GM21717 (cell line): ENCODE data around the gene PRSS12.
"Not testable (repeated sequence)": the region's sequence is repeated elsewhere in the genome, so short reads cannot be mapped to it uniquely, and the experiment has no call there.

ENCODE experiments used
- ATAC-seq: cut with Tn5 transposase; IDR thresholded peaks from one replicate; pipeline ENCODE4 v1.9.1; 2021; ENCODE audit warnings: mild to moderate bottlenecking, moderate library complexity; ENCODE audit not compliant: unreplicated experiment

The PRSS12 gene

DNA sequence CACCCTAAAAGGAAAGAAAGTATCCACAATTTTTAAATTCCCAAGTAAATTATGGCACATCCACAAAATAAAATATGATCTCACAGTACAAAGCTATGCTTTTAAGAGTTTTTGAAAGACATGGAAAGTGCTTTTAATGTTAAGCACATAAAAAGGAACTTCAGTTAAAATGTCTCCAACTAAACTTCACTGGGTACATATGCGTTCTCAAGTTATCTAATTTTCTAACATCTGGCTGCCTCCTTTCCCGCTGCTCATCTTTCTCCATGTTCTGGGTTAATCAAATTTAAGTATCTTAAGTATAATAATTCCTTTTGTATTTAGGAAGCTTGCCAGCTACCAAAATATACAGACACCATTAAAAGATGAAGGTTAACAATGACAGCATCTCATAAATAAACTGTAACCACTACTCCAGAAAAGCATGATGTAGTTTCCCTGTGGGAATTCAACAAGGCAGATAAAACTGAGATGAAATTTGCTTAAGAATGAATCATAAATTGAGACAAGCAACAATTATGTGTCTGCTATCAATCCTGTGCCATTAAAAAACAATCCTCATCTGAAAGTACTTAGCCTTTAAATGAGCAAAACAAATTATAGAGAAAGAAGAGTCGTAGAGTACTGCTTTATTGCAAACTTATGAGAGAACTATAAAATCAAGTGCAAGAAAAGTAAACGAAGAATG, 25.1 kb downstream of the PRSS12 start:
- ATAC-seq, result no peak

DNA sequence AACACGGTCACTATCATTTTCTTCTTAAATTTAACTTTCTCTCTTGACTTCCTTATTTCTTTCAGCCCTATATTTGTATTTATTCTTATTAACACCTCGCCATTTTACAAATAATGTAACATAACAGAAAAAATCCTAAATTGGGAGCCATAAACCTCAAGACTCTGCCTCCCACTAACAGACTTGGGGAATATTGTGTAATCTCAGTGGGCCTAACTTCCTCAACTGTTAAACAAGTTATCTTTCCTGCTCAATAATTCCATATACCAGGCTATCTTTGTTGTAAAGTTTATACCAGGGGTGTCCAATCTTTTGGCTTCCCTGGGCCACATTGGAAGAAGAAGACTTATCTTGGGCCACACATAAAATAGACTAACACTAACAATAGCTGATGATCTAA, 26.2 kb downstream of the PRSS12 start:
- no peak for ATAC-seq

DNA sequence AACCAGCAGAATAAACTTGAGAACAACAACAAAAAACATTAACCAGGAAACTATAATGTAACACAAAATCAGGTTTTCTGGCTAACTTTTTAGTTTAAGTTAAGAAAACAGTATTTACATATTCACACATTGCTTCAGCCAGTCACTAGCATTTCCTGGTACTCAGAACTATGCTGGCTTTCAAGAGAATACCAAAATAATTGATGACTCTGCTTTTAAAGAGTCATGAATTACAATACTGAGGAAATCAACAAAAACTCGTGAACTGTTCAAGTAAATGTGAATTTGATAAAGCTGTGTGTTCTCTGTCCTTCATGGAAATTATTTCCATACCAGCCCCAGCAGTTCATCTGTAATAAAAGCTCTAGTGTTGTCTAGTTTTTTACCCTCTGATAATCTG, 27.4 kb downstream of the PRSS12 start:
- no peak for ATAC-seq

DNA sequence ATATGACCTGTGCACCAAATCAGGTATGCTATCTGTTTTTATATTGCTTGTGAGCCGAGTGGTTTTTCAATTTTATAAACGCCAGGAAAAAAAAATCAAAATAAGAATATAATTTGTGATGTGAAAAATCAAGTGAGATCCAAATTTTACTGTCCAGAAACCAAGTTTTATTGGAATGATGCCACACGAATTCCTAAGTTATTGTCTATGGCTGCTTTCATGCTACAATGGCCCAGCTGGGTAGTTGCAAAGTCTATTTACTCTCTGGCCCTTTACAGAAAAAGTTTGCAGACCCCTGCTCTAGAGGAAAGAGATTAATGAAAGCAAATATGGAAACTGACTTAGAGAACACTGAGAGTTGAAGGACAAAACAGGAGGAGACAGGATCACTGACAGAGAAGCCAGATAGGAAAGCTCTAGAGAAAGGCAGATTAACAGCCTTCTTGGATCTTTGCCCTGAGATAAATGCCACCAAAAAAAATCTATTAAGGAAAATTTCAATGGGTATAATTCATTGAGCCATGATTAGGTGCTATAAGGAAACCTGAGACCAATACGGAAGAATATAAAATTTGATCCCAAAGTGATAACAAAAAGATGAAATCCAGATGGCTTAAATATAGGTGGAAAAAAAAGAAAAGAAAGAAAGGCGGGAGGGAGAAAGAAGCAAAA, 29.8 kb downstream of the PRSS12 start:
- no peak for ATAC-seq

DNA sequence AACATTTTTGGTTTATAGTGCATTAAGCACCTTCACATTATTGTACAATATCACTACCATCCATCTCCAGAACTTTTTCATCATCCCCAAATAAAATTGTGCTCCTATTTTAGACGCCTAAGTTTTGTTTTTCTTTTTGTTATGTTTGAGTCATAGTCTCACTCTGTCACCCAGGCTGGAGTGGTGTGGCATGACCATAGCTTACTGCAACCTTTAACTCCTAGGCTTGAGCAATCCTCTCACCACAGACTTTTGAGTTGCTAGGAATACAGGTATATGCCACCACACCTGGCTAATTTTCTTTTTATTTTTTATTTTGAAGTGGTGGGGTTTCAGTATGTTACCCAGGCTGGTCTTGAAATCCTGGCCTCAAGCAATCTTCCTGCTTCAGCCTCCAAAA, 33.9 kb downstream of the PRSS12 start:
- no peak for ATAC-seq

DNA sequence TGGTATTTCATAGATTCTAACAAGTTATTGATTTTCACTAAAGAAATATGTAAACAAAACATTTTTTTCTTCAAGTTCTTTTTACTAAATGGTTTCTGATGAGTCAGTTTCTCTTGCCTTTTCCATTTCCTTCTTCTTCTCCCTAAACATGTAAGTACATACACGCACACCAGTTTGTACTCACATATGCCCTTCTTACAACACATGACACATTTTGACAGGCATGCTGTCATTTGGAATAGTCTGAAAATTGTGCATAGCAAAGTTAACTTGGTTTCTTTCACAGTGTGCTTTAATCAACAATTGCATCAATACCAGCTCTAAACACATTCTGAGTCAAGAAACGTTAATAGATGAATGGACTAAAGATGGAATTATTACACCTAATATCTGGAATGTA, 35.1 kb downstream of the PRSS12 start:
- no peak for ATAC-seq

DNA sequence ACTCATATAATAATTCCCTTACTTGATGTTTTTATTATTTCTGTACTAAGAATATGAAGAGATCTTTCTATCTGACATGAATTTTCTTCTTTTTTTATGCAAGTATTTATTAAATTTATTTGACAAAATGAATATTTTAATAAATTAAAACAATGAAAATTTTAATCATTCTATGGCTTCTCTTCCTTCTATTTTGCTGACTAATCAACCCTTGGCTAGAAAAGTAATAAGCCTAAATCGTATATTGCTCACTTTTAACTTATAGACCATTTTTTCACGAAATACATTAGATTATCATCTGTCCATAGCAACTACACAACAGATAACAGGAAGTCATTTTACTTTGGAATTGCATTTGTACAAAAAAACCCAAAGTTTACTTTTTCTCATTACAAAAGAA, 38.6 kb downstream of the PRSS12 start:
- no peak for ATAC-seq

DNA sequence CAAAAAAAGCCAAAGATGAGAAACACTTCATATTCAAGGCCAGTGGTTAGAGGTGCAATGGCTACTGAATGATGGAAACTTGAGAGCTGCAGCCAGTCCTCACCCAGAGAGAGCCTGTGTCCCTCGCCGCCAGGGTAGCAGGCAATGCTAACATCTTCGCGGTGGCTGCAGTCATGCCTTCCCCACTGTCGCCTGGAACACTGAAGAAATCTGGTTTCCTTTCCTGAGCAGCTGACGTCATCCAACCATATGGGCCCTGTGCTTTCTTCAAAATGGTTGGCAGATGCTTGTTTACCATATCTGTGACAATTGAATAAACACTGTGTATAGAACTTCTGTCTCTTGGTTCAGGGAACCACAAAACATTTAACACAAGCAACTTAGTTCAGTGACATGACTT, 39.7 kb downstream of the PRSS12 start:
- ATAC-seq, result no peak

DNA sequence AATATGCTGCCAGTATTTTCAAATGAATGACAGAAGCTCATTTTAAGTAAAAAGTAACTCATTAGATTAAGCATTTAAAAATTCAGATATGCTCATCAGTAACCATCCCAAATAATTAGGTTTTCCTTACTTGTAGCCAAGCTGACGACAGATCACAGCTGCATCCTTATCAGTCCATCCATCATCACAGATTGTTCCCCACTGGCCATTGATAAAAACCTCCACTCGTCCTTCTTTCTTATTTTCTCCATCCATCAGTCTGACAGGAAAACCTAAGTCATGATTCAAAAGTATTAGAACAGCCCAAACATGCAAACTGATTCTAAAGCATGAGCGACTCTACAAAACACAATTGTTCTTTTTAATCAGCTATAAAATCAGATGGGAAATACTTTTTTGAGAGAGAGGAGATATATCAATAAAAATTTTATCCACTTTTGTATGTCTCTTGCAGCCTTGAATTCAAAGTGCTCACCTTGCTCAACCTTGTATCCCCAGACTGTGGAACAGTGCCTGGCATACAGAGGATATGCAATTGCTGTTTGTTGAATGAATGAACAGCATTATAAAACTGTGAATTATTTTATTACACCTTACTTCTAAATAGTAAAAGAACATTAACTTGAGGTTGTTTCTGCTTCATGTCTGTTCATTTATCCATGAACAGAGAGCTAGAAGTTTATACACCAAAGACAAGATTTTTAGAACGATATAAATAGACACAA, 44.3 kb downstream of the PRSS12 start:
- no peak for ATAC-seq

DNA sequence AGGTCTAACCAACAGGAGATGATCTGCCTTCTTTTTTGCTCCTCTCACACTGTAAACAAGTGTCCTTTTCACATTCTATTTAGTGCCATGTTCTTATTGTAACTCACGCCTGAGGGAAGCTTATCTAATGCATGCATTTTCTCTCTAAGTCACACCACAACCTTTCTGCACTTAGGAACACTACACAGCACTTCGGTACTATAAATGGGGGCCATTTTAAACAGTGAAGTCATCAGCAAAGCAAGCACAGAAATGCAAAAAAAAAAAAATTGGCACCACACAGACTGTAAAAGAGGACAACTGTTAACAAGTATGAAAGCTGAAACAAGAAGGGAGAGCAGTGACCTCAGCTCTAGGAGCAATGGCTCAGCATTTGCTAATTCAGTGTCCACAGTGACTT, 45.2 kb downstream of the PRSS12 start:
- no peak for ATAC-seq

DNA sequence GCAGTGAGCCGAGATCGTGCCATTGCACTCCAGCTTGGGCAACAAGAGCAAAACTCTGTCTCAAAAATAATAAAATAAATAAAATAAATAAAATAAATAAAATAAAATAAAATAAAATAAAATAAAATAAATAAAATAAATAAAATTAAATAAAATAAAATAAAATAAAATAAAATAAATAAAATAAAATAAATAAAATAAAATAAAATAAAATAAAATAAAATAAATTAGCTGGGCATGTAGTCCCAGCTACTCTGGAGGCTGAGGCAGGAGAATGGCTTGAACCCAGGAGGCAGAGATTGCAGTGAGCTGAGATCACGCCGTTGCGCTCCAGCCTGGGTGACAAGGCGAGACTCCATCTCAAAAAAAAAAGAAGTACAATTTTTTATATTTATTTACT, 53.2 kb downstream of the PRSS12 start:
- not testable (repeated sequence) for ATAC-seq

DNA sequence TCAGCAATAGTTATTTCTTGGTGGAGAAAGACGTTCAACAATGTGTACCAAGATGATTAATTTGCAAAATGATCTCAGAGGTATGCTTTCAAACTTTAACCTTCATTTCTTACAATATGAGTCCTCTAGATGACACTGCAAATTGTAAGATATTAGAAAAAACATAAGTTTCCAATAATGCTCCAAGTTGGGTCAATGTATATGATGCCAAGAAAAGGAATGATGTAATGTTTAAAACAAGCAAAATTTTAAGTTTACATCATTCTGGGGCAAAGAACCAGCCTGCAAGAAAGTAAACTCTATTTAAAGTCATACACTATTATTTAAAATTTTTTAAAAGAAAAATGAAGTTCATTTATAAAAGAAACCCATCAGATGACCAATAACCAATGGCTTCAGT, 56.1 kb downstream of the PRSS12 start:
- ATAC-seq, result no peak

DNA sequence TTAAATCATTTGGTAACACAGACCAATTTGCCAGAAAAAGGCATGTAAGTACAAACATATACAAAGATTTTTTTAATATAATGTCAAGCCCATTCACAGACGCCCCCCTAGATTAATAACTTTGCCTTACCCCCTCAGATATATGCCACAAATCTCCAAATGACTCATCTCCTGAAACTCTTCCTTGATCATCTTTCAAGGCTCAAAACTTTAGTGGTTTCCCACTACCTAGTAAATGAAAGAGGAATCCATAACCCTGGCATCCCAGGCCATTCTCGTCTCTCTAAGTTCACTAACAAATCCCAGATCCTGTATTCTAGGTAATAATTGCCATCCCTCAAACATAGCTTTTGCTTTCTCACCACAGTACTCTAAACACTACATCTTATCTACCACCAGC, 61.9 kb downstream of the PRSS12 start:
- no peak for ATAC-seq

DNA sequence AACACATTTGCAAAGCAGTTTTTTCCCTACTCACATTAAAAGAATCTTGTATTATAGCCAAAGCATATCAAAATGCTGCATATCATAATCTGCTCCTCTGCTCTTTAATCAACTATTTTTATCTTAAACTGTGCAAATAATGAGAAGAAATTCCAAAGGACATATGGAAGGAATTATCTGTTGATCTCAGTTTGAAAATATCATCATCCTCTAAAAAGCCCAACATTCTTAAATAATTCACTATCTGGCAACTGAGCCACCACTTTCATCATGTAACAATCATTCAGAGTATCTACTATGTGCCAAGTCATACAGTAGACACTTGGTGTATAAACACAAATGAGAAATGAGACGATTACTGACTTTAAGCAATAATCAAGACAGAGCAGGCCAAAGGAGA, 63.0 kb downstream of the PRSS12 start:
- no peak for ATAC-seq

DNA sequence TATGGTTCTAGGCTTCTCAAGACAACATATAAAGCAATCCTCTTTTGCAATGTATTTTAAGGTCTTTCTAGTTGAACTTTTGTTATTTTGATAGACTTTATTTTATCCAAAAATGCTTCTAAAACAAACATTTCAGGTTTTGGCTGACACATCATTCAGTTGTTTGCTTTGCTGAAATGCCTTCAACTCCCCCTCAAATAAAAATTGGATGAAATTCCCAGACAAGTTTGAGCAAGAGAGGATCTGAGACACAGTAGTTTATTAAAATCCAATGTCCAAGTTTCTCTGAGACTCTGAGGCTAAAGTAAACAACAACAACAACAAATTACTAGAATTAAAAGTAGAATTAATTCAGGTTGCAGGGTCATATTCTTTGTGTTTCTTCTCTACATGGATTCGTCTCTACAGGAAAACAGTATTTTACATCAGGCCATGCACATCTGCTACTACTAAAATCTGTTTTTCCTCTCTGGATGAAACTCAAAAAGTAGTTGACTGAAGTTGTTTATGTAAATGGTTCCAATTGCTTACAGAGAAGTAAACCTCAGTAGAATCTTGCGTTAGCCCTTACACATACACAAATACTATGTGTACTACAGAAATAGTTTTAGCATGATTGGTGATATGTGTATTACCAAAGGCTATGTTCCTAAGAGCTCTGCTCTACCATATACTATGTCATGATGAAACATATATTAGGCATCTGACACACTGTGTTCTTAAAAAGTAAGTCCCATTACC, 64.9 kb downstream of the PRSS12 start:
- ATAC-seq, result no peak

DNA sequence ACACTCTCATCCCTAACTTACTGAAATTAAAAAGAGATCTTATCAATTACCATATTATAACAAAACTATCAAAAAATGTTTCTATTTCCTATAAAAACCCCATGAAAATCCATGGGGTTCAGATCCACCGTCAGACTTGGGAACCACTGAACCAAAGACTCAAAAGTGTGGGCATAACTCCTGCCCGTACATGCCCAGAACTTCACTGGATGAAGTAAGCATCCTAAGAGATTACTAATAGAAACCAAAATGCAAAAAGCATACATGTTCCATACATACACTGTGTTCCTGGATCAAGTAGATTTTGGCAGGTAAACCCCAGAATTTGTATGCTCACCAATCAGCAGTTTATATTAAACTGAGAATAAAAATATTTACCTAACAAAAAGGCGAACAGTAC, 66.1 kb downstream of the PRSS12 start:
- no peak for ATAC-seq

DNA sequence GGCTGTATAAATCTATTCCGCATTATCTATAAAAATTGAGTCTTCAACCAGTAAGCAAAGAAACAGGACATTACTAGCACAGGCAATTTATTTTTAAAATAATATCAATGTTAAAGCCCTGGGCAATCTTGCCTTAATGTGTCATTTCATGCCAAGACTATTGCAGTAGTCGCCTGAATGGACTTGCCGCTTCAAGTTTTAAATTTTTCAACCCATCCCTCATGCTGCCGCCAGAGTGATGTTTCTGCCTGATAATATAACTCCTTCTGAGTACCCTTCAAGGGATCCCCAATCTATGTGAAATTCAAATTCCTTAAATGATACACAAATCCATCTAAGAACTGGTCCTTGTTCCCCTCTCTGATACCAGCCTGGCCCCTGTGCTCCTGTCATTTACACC, 66.9 kb downstream of the PRSS12 start:
- ATAC-seq, result no peak

DNA sequence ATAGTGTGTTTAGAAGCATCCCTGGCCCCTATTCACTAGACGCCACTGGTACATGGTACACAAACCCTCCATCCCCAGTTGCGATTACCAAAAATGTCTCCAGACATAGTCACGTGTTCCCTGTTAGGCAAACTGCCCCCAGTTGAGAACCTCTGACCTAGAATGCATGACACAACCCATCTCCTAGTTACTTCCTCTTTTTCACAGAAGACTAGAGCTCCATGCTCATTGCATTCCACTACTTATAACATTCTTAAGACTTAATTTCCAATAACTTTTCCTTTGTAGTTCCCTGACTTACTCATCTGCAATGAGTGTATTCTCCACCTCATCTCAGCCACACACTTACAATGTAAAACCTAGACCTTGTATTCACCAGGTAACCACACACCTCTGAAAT, 68.6 kb downstream of the PRSS12 start:
- peak; percentile 53 for ATAC-seq

DNA sequence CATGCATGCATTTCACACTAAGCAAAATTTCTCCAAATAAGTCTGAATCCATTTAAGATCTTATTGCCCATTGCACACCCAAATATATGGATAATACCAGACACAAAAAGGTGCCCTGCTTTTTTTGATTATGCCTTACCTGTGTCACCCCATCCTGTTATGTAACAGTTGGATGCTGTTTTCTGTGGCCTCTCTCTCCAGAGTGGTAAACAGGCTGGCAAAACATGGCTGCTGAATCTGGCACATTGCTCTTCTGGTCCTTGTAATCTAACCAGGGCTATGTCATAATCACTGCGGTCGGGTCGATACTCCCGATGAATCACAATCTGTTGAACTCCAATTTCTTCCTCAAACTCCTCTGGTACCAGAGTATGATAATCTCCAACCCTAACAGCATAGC, 70.1 kb downstream of the PRSS12 start:
- no peak for ATAC-seq

DNA sequence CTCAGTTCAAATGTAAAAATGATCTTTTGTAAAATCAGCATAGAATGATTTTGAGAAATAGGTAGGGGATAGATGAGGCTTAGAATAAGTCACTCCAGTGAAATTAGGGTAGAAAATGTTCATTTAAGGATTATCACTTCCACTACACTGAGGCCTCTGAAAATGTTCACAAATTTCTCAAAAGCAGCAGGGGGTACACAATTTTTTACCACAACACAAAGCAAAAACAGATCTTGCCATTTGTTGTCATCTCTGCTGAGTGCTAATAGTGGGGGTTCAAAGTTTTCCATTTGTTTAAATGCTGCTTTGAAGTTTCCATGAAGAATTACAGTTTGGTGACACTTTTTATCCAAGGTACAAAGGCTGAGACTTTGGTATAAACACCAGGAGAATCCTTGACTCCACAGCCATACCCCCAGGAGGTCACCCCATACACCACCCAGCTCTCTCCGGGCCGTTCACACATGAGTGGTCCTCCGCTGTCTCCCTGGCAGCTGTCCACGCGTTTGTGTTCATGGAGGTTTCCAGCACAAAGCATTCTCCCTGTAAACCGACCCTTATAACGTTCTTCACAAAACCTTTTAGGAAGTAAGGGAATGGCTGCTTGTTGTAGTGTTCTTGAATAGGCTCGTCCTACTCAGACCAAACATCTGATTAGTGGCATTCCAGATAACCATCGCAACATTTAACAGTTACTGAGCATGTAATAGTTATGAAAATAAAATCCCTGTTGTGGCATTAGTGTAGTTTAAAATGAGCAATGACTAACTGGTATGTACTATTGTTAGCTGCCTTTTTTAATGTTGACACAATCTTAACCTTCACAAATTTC, 71.0 kb downstream of the PRSS12 start:
- ATAC-seq, result no peak
